GM23248 (cell line): ENCODE measurements around the gene LMX1B. TPM values are rescaled to one million over a fixed set of nuclear protein-coding genes. Genes with fewer than 3 reads are reported as not detected.

Experiments used
- DNase-seq: peaks from one replicate; pipeline ENCODE4 v3.0.0-alpha.2; 2015
- H2AFZ ChIP-seq: fragments of 200-600 bp; sonication (generic); 2 replicates; pipeline ENCODE4 v1.6.1; 2016; ENCODE audit warnings: antibody characterized with exemption
- H3F3A ChIP-seq: fragments of 200-600 bp; sonication (generic); 2 replicates; pipeline ENCODE4 v1.6.1; 2016; ENCODE audit warnings: mild to moderate bottlenecking, antibody characterized with exemption, mixed run types; ENCODE audit not compliant: insufficient read depth
- H3K27ac ChIP-seq: fragments of 200-600 bp; sonication (generic); 2 replicates; pipeline ENCODE4 v1.5.1; 2016; ENCODE audit warnings: mild to moderate bottlenecking
- H3K27me3 ChIP-seq: fragments of 200-600 bp; sonication (generic); replicated peaks from 2 replicates; pipeline ENCODE4 v1.6.1; 2016; ENCODE audit warnings: mild to moderate bottlenecking; ENCODE audit not compliant: insufficient read depth
- H3K36me3 ChIP-seq: fragments of 200-600 bp; sonication (generic); 2 replicates; pipeline ENCODE4 v1.6.1; 2016; ENCODE audit warnings: low read depth, mild to moderate bottlenecking
- H3K4me1 ChIP-seq: fragments of 200-600 bp; sonication (generic); 2 replicates; pipeline ENCODE4 v1.6.1; 2016; ENCODE audit warnings: mild to moderate bottlenecking; ENCODE audit not compliant: insufficient read depth
- H3K4me2 ChIP-seq: fragments of 200-600 bp; sonication (generic); one replicate; pipeline ENCODE4 v1.6.1; 2016; ENCODE audit warnings: mild to moderate bottlenecking; ENCODE audit not compliant: unreplicated experiment
- H3K4me3 ChIP-seq: fragments of 200-600 bp; sonication (generic); 2 replicates; pipeline ENCODE4 v1.5.1; 2016; ENCODE audit warnings: mild to moderate bottlenecking
- H3K79me2 ChIP-seq: fragments of 200-600 bp; sonication (generic); 2 replicates; pipeline ENCODE4 v1.6.1; 2016; ENCODE audit warnings: mild to moderate bottlenecking; ENCODE audit not compliant: insufficient read depth
- H3K9ac ChIP-seq: fragments of 200-600 bp; sonication (generic); 2 replicates; pipeline ENCODE4 v1.6.1; 2016; ENCODE audit warnings: mild to moderate bottlenecking
- H3K9me2 ChIP-seq: fragments of 200-600 bp; sonication (generic); 2 replicates; pipeline ENCODE4 v1.6.1; 2016; ENCODE audit warnings: mixed run types, mild to moderate bottlenecking, moderate library complexity; ENCODE audit not compliant: insufficient read depth
- H3K9me3 ChIP-seq: fragments of 200-600 bp; sonication (generic); one replicate; pipeline ENCODE4 v1.6.1; 2017; ENCODE audit warnings: low read depth
- H4K20me1 ChIP-seq: fragments of 200-600 bp; sonication (generic); 2 replicates; pipeline ENCODE4 v1.6.0; 2016; ENCODE audit not compliant: insufficient read depth
- EZH2 ChIP-seq: fragments of 200-600 bp; sonication (generic); IDR thresholded peaks from 2 replicates; pipeline ENCODE4 v1.6.1; 2018; ENCODE audit warnings: antibody characterized with exemption, mild to moderate bottlenecking; ENCODE audit not compliant: insufficient read depth, poor library complexity, severe bottlenecking
- EZH2phosphoT487 ChIP-seq: fragments of 200-600 bp; sonication (generic); IDR thresholded peaks from 2 replicates; pipeline ENCODE4 v1.6.1; 2018; ENCODE audit warnings: antibody characterized with exemption, moderate library complexity, mild to moderate bottlenecking, low read depth; ENCODE audit not compliant: insufficient read depth
- WGBS, 2 experiments: methylation state at CpG; one replicate each; pipeline ENCODE4 v1.1.6; 2015 to 2017; ENCODE audit warnings: low lambda C conversion rate in 2 of 2, low coverage in 1 of 2; ENCODE audit errors: missing lambda C conversion rate in 2 of 2; 5-methylcytosine and 5-hydroxymethylcytosine counted together
- in situ Hi-C: fragments of 300-500 bp; cut with MboI; formaldehyde crosslinking; loops from 2 replicates; pipeline ENCODE4 v1.15.0; 2020
- polyA plus RNA-seq: library from polyadenylated mRNA; unstranded; fragments of >200 nt; fragmentation: Nextera tagmentation; extraction: Ambion mirVana; gene quantifications from 2 replicates; pipeline ENCODE4 v1.2.1, GENCODE V29; 2016
- total RNA-seq: library from RNA; depleted of rRNA; stranded (reverse); fragments of >200 nt; shearing (Covaris generic); gene quantifications from 2 replicates; pipeline ENCODE4 v1.2.3, GENCODE V29; 2014

Gene LMX1B
- total and polyA plus RNA-seq, 2 experiments from 2014 or later, result not detected

DNA sequence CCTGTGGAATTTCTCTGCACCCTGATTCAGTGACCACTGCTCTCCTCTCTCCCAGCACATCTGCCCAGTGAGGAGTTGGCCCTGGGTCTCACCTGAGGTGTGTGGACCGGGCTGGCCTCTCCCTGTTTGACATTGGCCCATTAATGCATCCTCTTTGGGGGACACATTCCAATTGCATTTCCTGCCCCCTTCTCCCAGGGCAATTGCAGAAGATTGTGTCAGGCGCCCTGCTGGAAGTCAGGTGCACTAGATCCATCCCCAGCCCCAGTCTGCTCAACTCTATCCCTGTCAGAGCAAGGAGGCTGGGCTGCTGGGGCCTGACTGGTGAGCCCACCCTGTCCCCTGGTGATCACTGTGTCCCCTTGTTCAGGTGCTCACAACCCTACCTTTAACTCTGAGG, 84.5 kb downstream of the LMX1B start:
- no peaks in the 10 kb centered on the region for H3F3A ChIP-seq
- DNase-seq, result no peak

GRCh38 chr9:126698756-126699155, 85.0 kb downstream of the LMX1B start:
- peaks cover 30% of the 10 kb centered on the region for H3K27me3 ChIP-seq
- WGBS, 2 experiments, result 44 to 54% methylated on average over 5 of the region's 5 CpGs

More for the DNA sequence above, 84.5 kb downstream of the LMX1B start:
- Histone ChIP-seq H2AFZ (no peak overlapping the region), H3K9ac (no peak overlapping the region), H4K20me1 (no peaks in the 10 kb centered on the region), H3K9me3 (no peaks in the 10 kb centered on the region), H3K36me3 (no peaks in the 10 kb centered on the region), H3K4me2 (no peak overlapping the region), H3K4me3 (no peak overlapping the region), H3K9me2 (no peaks in the 10 kb centered on the region), H3K27me3 (peaks cover 29% of the 10 kb centered on the region), H3K4me1 (no peaks in the 10 kb centered on the region), H3K79me2 (no peaks in the 10 kb centered on the region), H3K27ac (no peak overlapping the region)
- in situ Hi-C loops, result no loop called here
- no peak for TF ChIP-seq EZH2
- no peak for TF ChIP-seq EZH2phosphoT487
- 56 to 64% methylated on average over 2 of the region's 2 CpGs for WGBS, 2 experiments

DNA sequence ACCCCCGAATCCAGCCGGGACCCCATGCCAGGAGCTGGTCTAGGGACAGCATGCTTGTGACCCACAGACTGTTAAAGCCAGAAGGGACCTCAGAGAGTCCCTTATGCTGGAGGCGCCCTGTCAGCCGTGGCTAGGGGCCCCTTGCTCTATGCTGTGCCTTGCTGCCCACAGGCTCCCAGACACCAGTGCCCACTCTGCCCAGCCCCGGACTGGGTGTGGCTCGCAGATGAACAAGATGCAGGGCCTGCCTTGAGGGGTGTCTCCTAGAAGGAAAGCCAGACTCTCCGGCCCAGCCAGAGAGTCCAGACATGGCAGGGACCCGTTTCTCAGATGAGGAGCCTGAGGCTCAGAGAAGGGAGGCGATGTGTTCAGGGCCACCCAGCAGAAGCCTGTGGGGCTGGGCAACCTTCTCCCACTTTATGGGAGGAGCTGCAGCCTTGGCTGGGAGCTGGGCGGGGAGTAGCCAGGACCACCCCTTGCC, 85.7 kb downstream of the LMX1B start:
- no peak overlapping the region for H3K4me3 ChIP-seq
- H3K27ac ChIP-seq, result no peak overlapping the region
- H3K36me3 ChIP-seq, result no peaks in the 10 kb centered on the region
- in situ Hi-C loops, result no loop called here
- H3K9me3 ChIP-seq, result no peaks in the 10 kb centered on the region
- H3F3A ChIP-seq, result 0 out of 2 replicates have a peak, but pooled peaks cover 2% of the 10 kb centered on the region
- WGBS, 2 experiments, result 32 to 33% methylated on average over 10 of the region's 10 CpGs
- H3K4me1 ChIP-seq, result peaks cover 3% of the 10 kb centered on the region; the same call in 1 of the 2 replicates
- no peaks in the 10 kb centered on the region for H4K20me1 ChIP-seq
- no peaks in the 10 kb centered on the region for H3K79me2 ChIP-seq
- H3K9me2 ChIP-seq, result no peaks in the 10 kb centered on the region
- no peak overlapping the region for H3K9ac ChIP-seq
- H3K4me2 ChIP-seq, result no peak overlapping the region
- H3K27me3 ChIP-seq, result peaks cover 30% of the 10 kb centered on the region
- TF ChIP-seq EZH2phosphoT487 (no peak), EZH2 (no peak)
- H2AFZ ChIP-seq, result no peak overlapping the region
- no peak for DNase-seq

More at GRCh38 chr9:126698756-126699155, 85.0 kb downstream of the LMX1B start:
- no peak overlapping the region for H3K9ac ChIP-seq
- no peaks in the 10 kb centered on the region for H4K20me1 ChIP-seq
- H3F3A ChIP-seq, result no peaks in the 10 kb centered on the region
- no peak overlapping the region for H3K4me3 ChIP-seq
- in situ Hi-C loops, result no loop called here
- no peak overlapping the region for H3K27ac ChIP-seq
- no peaks in the 10 kb centered on the region for H3K36me3 ChIP-seq
- no peak overlapping the region for H3K4me2 ChIP-seq
- H3K4me1 ChIP-seq, result no peaks in the 10 kb centered on the region
- no peak overlapping the region for H2AFZ ChIP-seq
- no peak for DNase-seq
- TF ChIP-seq EZH2 (no peak), EZH2phosphoT487 (no peak)
- H3K9me2 ChIP-seq, result no peaks in the 10 kb centered on the region
- H3K9me3 ChIP-seq, result no peaks in the 10 kb centered on the region
- H3K79me2 ChIP-seq, result no peaks in the 10 kb centered on the region

GRCh38 chr9:126700296-126700695, 86.6 kb downstream of the LMX1B start:
- Histone ChIP-seq H3K4me3 (no peak overlapping the region), H3K79me2 (no peaks in the 10 kb centered on the region), H4K20me1 (no peaks in the 10 kb centered on the region), H2AFZ (no peak overlapping the region), H3K4me1 (peaks cover 10% of the 10 kb centered on the region; the same call in 1 of the 2 replicates), H3K27ac (no peak overlapping the region), H3K9me3 (no peaks in the 10 kb centered on the region), H3K9ac (no peak overlapping the region), H3K36me3 (no peaks in the 10 kb centered on the region), H3K9me2 (no peaks in the 10 kb centered on the region), H3F3A (peaks cover 9% of the 10 kb centered on the region; the same call in 1 of the 2 replicates), H3K4me2 (no peak overlapping the region), H3K27me3 (peaks cover 30% of the 10 kb centered on the region)
- TF ChIP-seq EZH2 (no peak), EZH2phosphoT487 (no peak)
- 83% methylated on average over 10 of the region's 10 CpGs for WGBS, 2 experiments
- DNase-seq, result no peak
- in situ Hi-C loops, result no loop called here
